Activated CD4-positive, alpha-beta T cell treated with anti-CD3 and anti-CD28 coated beads, Interleukin-2, amount 10 ng/mL, durations not matched to agents 7 days and 5 days (primary cell): ENCODE measurements around the gene GHSR. TPM values are rescaled to one million over a fixed set of nuclear protein-coding genes. Genes with fewer than 3 reads are reported as not detected.

Source experiments
- CTCF ChIA-PET: fragments of 350-600 bp; sonication (Branson Sonifier 250); formaldehyde crosslinking; loops from one replicate; lab custom pipeline; 2021; ENCODE audit warnings: antibody characterized with exemption; lab: Charles Lee
- POLR2A ChIA-PET: fragments of 350-600 bp; sonication (Branson Sonifier 250); formaldehyde crosslinking; loops from one replicate; lab custom pipeline; 2021; ENCODE audit warnings: antibody characterized with exemption; lab: Charles Lee
- DNase-seq: peaks from one replicate; pipeline ENCODE4 v3.0.0-alpha.2; 2020
- H3K27ac Mint-ChIP-seq: one replicate; pipeline ENCODE4 v1.8.0; 2021; ENCODE audit warnings: mild to moderate bottlenecking, moderate library complexity, mixed read lengths
- H3K27me3 Mint-ChIP-seq: one replicate; pipeline ENCODE4 v1.8.0; 2021; ENCODE audit warnings: mixed read lengths
- H3K36me3 Mint-ChIP-seq: one replicate; pipeline ENCODE4 v1.8.0; 2021; ENCODE audit warnings: low read depth, mixed read lengths
- H3K4me1 Mint-ChIP-seq: one replicate; pipeline ENCODE4 v1.8.0; 2021; ENCODE audit warnings: mixed read lengths
- H3K4me3 Mint-ChIP-seq: one replicate; pipeline ENCODE4 v1.8.0; 2021; ENCODE audit warnings: mild to moderate bottlenecking, moderate library complexity, mixed read lengths
- H3K9me3 Mint-ChIP-seq: one replicate; pipeline ENCODE4 v1.8.0; 2021; ENCODE audit warnings: mixed read lengths
- total RNA-seq, 2 experiments: library from RNA; stranded (reverse); gene quantifications; one replicate each; pipeline ENCODE4 v1.2.3, GENCODE V29; 2021

Gene GHSR
- total RNA-seq, 2 experiments from 2014 or later, result not detected

- POLR2A ChIA-PET, result no interaction called here
- H3K4me1 Mint-ChIP-seq, result no peaks in the 10 kb centered on the region
- CTCF ChIA-PET, result no interaction called here
- no peak overlapping the region for H3K4me3 Mint-ChIP-seq
- no peak for DNase-seq
- peaks cover 25% of the 10 kb centered on the region for H3K27me3 Mint-ChIP-seq
- no peaks in the 10 kb centered on the region for H3K36me3 Mint-ChIP-seq
- H3K9me3 Mint-ChIP-seq, result no peaks in the 10 kb centered on the region
- no peak overlapping the region for H3K27ac Mint-ChIP-seq
These were observed 37.4 kb downstream of the GHSR start for GRCh38 chr3:172410702-172411477.

- no peak for DNase-seq
- no peaks in the 10 kb centered on the region for H3K36me3 Mint-ChIP-seq
- ChIA-PET CTCF (no interaction called here), POLR2A (no interaction called here)
- peaks cover 8% of the 10 kb centered on the region for H3K27me3 Mint-ChIP-seq
- H3K27ac Mint-ChIP-seq, result no peak overlapping the region
- no peaks in the 10 kb centered on the region for H3K9me3 Mint-ChIP-seq
- H3K4me3 Mint-ChIP-seq, result no peak overlapping the region
- H3K4me1 Mint-ChIP-seq, result no peaks in the 10 kb centered on the region
These were observed 40.4 kb downstream of the GHSR start for GRCh38 chr3:172407872-172408271.

DNA sequence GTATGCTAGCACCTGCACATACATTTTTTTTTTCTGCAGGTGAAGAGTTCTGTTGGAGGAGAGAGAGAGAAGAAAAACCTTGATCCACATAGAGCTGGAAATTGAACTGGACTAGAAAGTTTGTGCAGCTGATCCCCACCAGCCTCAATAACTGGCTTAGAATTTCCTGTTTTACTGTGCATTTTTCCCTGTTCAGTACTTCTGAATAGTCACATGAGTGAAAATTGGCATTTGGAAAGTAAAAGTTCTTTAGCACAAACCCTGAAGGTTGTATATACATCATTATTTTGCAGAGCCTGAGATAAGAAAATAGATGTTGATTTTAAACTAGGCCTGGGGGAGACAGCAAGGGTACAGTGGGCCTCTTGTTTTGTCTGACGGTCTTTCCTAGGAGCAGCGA, 42.3 kb downstream of the GHSR start:
- H3K4me1 Mint-ChIP-seq, result no peaks in the 10 kb centered on the region
- CTCF ChIA-PET, result no interaction called here
- H3K36me3 Mint-ChIP-seq, result peaks cover 3% of the 10 kb centered on the region
- H3K4me3 Mint-ChIP-seq, result no peak overlapping the region
- no peak for DNase-seq
- no peak overlapping the region for H3K27ac Mint-ChIP-seq
- H3K27me3 Mint-ChIP-seq, result peaks cover 3% of the 10 kb centered on the region
- POLR2A ChIA-PET, result no interaction called here
- H3K9me3 Mint-ChIP-seq, result peaks cover 5% of the 10 kb centered on the region

DNA sequence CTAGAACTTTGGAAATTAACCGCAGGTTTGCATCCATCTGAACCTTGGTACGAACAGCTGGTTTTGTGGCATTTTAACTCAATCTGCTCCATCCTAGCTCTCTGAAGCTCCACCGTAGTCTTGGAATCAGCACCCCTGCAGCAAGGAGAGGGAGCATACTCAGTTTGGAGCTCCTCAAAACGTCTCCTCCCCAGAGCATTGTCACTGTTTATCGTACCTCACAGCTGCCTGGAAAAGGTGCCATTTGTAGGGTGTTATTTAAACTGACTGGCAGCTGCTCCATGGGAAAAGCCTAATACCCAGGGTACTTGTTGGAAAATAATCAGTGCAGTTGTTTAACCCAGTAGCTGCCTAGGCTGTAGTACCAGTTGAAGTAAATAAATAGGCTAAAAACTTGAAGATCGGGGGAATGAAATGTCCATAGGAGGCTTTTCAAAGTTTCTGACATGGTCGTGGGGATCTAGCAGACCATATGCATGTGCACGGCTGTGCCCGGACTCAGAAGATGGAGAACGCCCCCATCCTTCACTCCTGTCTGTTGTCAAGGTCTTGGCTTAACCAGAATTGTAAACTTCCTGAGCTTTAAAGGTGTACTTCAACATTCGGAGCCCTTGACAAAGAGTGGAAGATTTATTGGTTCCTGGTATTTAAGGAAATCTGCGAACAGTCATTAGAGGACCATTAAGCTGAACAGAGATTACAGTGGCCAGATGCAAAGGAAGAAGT, 43.9 kb downstream of the GHSR start:
- CTCF ChIA-PET, result no interaction called here
- Mint-ChIP-seq H3K4me1 (no peaks in the 10 kb centered on the region), H3K9me3 (peaks cover 5% of the 10 kb centered on the region), H3K27ac (no peak overlapping the region), H3K36me3 (peaks cover 3% of the 10 kb centered on the region), H3K4me3 (no peak overlapping the region), H3K27me3 (peaks cover 2% of the 10 kb centered on the region)
- POLR2A ChIA-PET, result no interaction called here
- no peak for DNase-seq

- peaks cover 2% of the 10 kb centered on the region for H3K27me3 Mint-ChIP-seq
- CTCF ChIA-PET, result no interaction called here
- no peak for DNase-seq
- H3K9me3 Mint-ChIP-seq, result peaks cover 5% of the 10 kb centered on the region
- H3K27ac Mint-ChIP-seq, result no peak overlapping the region
- POLR2A ChIA-PET, result no interaction called here
- H3K36me3 Mint-ChIP-seq, result peaks cover 3% of the 10 kb centered on the region
- no peak overlapping the region for H3K4me3 Mint-ChIP-seq
- no peaks in the 10 kb centered on the region for H3K4me1 Mint-ChIP-seq
These were observed 45.2 kb downstream of the GHSR start for GRCh38 chr3:172402892-172403643.

- Mint-ChIP-seq H3K36me3 (peaks cover 3% of the 10 kb centered on the region), H3K27ac (no peak overlapping the region), H3K4me3 (no peak overlapping the region), H3K27me3 (peaks cover 2% of the 10 kb centered on the region), H3K4me1 (no peaks in the 10 kb centered on the region), H3K9me3 (peaks cover 5% of the 10 kb centered on the region)
- DNase-seq, result no peak
- ChIA-PET POLR2A (no interaction called here), CTCF (no interaction called here)
These were observed 46.2 kb downstream of the GHSR start for GRCh38 chr3:172402090-172402489.

DNA sequence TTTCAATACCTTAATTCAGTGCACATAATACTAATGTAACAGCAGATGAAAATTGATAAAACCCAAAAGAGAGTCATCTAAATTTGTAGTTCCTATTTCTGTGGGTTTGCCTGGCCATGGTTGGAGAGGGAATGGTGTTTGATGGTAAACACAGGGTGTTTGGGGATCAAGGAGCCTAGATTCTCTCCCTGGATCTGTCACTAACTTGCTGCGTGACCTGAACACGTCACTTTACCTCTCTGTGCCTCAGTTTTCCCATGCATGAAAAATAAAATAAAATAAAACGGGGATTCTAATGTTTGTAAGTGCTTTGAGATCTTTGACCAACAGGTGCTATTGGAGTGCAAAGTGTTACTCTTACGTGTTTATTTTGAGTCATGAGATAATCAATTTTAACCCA, 49.8 kb downstream of the GHSR start:
- Mint-ChIP-seq H3K36me3 (peaks cover 3% of the 10 kb centered on the region), H3K4me1 (peaks cover 1% of the 10 kb centered on the region), H3K9me3 (peaks cover 5% of the 10 kb centered on the region), H3K27ac (no peak overlapping the region), H3K27me3 (no peaks in the 10 kb centered on the region), H3K4me3 (no peak overlapping the region)
- ChIA-PET CTCF (no interaction called here), POLR2A (no interaction called here)
- DNase-seq, result no peak

- peaks cover 3% of the 10 kb centered on the region for H3K36me3 Mint-ChIP-seq
- no peak for DNase-seq
- no peaks in the 10 kb centered on the region for H3K27me3 Mint-ChIP-seq
- ChIA-PET POLR2A (no interaction called here), CTCF (interaction anchor here (0.6 to 0.7 kb wide), 3 partner anchors 30 to 282 kb away, joined by 4 read pairs; no protein-coding TSS in a partner anchor)
- H3K27ac Mint-ChIP-seq, result no peak overlapping the region
- H3K4me1 Mint-ChIP-seq, result peaks cover 3% of the 10 kb centered on the region
- peaks cover 8% of the 10 kb centered on the region for H3K9me3 Mint-ChIP-seq
- H3K4me3 Mint-ChIP-seq, result no peak overlapping the region
These were observed 50.4 kb downstream of the GHSR start for GRCh38 chr3:172397716-172398405.

GRCh38 chr3:172396400-172396799, 51.9 kb downstream of the GHSR start:
- Mint-ChIP-seq H3K27me3 (no peaks in the 10 kb centered on the region), H3K27ac (no peak overlapping the region), H3K9me3 (peaks cover 7% of the 10 kb centered on the region), H3K4me3 (no peak overlapping the region), H3K4me1 (peaks cover 3% of the 10 kb centered on the region), H3K36me3 (peaks cover 3% of the 10 kb centered on the region)
- no peak for DNase-seq
- ChIA-PET CTCF (no interaction called here), POLR2A (no interaction called here)

DNA sequence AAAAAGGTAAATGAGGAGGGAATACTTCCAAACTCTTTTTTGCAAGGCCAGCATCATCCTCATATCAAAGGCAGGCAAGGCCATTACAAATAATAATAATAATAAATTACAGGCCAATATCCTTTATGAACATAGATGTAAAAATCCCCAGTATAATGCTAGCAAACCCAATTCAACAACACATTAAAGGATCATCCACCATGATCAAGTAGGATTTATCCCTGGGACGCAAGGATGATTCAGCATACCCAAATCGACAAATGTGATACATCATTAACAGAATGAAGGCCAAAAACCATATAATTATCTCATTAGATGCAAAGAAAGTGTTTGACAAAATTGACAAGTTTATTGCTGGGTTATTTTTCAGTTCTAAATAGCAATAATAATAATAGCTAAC, 53.6 kb downstream of the GHSR start:
- ChIA-PET POLR2A (no interaction called here), CTCF (no interaction called here)
- H3K4me1 Mint-ChIP-seq, result peaks cover 3% of the 10 kb centered on the region
- peaks cover 6% of the 10 kb centered on the region for H3K9me3 Mint-ChIP-seq
- peaks cover 1% of the 10 kb centered on the region for H3K36me3 Mint-ChIP-seq
- H3K27ac Mint-ChIP-seq, result no peak overlapping the region
- no peak overlapping the region for H3K4me3 Mint-ChIP-seq
- no peak for DNase-seq
- H3K27me3 Mint-ChIP-seq, result no peaks in the 10 kb centered on the region
